Measurements from ENCODE around the gene SCIN.
"Not testable (repeated sequence)": the region's sequence is repeated elsewhere in the genome, so short reads cannot be mapped to it uniquely, and the experiment has no call there.

SCIN gene

DNA sequence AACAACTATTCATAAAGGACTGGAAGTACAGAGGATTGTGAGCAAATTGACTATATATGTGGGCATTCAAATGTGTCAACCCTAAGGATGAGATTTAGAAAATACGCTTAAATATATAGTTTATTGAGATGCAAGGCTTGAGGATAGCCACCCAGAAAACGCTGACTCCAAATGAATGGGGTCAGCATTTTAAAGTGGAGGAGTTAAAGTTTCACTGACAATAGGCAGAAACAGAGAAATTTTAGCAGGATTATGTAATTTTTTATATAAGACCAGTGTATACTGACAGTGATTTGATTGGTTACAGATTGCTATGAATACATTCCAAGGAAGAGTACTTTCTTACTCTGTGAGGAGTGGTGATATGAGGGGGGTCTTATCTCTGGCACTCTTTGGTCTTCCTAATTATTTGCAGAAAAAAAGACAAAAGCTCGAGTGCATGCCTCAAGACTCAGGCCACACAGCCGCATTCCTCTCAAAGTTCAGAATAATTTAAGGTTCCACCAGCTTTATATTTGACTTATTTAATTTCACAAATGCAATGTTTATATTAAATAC lies 78.3 kb downstream of the SCIN start:
- DNase-seq (ENCODE audit: low spot score) = no peak

DNA sequence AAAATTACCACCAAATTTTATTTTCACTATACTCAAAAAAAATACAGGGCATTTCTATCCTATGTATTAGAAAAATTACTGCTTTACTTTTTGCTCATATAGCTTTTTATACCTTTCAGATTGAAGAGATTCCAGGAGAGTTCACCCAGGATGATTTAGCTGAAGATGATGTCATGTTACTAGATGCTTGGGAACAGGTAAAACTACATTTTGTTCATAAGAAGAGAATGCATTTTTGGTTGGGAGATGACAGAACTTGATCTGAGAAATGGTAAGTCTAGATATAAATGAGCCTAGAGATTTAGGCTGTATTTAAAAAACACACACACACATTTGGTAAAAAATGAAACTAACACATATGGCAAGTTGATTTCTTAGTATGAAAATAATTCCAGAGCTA lies 78.8 kb downstream of the SCIN start:
- DNase-seq (ENCODE audit: low spot score) = no peak

DNA sequence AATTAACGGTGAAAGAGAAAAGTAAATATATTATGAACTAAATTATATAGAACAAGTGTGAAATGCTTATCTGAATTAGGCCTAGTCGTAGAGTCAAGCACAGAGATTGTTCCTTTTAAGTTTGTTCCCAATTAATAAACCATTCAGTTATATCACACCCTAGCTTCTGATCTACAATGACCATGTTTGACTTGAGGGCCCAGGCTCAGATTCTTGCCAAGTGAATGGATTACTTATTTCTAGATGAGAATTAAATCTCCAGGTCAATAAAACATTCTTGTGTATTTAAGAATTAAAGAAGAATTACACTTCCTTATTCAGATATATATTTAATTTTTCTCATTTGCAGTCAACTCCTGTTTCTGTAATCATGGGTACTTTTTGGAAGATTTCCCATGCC lies 79.6 kb downstream of the SCIN start:
- DNase-seq (ENCODE audit: low spot score) = no peak

DNA sequence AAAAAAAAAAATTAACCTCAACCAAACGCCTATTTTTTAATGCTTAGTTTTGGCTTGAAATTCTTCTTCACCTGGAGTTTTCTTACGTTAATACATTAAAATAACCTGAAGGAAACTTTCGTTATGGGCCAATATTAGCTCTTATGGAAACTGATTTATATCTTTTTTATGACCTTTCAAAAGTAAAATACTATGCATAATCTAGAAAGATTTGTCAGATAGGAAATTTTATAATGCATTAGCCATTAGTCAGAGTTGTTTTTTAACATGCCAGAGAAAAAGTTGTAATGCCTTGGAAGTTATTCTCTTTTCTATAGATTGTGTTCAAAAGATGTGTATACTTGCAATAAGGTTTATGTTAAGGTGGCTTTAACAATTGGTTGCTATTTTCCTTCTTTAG lies 82.6 kb downstream of the SCIN start:
- DNase-seq (ENCODE audit: low spot score) = no peak

- DNase-seq (ENCODE audit: low spot score) = no peak
These were observed 83.0 kb downstream of the SCIN start for GRCh38 chr7:12653518-12653917.

GRCh38 chr7:12655161-12655560 lies 84.6 kb downstream of the SCIN start:
- no peak for DNase-seq (ENCODE audit: low spot score)

GRCh38 chr7:12660423-12660822 lies 89.9 kb downstream of the SCIN start:
- DNase-seq (ENCODE audit: low spot score) = not testable (repeated sequence)

GRCh38 chr7:12660986-12661385 lies 90.5 kb downstream of the SCIN start:
- not testable (repeated sequence) for DNase-seq (ENCODE audit: low spot score)

- DNase-seq (ENCODE audit: low spot score) = no peak
These were observed 91.1 kb downstream of the SCIN start for GRCh38 chr7:12661581-12661980.

DNA sequence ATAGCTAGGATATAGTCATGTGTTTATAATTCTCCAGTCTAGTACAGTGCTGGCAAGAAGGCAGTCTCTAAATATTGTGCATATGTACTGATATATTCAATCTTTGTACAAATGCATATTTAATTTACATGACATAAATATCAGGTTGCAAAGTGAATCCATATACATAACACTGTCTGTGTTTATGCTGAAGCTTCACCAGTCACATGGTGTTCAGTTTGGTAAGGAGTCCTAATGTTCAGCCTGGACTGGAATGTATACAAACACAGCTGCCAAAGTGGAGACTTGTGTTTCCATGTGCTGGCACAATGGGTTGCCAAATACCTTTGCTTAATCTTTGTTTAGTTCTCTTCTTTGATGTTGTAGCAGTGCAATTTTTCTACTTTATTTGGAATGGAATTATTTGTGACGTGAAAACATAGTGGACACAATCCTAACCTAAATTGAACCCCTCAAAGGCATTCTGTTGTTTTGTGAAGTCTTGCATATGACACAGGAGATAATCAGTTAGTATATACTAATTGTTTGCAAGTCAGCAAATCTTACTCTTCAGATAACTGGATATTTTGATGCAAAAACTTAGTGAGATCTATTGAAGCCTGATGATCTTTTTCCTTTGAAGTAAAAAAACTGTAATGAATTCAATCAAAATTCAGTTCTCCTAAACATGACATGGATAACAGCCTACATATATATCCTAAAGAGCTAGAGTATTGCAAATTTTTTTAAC lies 99.6 kb downstream of the SCIN start:
- no peak for DNase-seq (ENCODE audit: low spot score)

GRCh38 chr7:12670743-12671520 lies 100.4 kb downstream of the SCIN start:
- DNase-seq (ENCODE audit: low spot score) = no peak

DNA sequence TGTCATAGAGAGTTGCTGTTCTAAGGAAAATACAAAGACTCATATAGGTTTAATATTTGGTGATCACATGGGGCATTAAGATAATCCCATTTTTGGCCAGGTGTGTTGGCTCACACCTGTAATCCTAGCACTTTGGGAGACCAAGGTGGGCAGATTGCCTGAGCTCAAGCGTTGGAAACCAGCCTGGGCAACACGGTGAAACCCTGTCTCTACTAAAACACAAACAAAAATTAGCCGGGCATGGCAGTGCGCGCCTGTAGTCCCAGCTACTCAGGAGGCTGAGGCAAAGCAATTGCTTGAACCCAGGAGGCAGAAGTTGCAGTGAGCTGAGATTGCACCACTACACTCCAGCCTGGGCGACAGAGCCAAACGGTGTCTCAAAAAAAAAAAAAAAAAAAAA lies 102.9 kb downstream of the SCIN start:
- DNase-seq (ENCODE audit: low spot score) = not testable (repeated sequence)

GRCh38 chr7:12674053-12674452 lies 103.5 kb downstream of the SCIN start:
- no peak for DNase-seq (ENCODE audit: low spot score)

DNA sequence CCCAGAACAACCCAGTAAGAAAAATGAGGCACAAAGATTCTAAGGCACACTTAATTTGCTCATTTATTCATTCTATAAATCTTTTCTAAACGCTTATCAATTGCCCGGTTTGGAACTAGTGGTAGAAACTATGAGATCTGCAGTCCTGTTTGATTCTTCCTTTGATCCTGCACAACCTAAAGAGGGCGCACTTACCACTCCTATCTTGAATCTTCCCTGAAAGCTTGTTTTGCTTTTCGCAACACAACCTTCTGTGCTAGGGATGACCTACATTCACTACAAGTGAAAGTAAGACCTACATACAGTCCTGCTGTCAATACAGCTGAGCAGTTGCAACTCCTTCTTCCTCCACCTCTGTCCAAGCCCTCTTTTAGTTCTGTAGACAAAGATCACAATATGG lies 104.3 kb downstream of the SCIN start:
- no peak for DNase-seq (ENCODE audit: low spot score)

DNA sequence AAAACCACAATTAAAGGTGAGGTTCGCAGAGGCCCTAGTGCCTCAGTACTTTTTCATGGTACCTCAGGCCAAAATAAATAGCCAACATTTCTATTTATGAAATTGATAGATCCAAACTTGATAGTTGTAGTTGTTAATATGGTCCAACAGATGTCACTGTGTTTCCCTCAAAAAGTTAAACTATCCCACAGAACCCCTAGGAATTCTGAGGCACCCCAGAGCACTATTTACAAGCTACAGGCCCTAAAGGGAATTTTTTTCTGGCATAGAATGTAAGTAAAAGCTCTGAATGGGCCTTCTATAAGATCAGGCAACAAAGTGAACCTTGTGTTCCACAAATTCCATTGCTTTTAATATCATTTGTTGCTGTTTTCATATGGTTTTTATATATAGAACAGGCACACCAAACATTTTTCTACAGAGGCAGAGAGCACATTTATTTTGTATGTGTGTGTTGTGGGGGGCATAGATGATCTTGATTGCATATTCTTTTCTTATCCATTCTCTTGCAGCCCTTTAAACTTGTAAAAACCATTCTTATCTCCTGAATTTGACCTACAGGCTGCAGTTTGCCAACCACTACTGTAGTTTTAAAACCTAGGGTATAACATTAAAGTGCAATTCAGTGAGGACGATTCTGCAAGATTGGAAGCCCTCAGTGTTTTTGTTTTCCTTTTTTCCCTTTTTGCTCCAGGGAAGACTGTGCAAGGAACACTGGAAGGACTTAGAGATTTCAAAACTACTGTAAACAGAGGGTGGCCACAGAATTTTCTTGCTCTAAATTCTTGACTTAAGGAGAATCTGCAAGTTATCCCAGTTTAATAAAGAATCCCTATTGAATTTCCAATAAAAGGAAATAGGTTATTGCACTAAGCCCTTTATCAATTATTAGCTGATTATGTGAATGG lies 113.4 kb downstream of the SCIN start:
- DNase-seq (ENCODE audit: low spot score) = no peak

DNA sequence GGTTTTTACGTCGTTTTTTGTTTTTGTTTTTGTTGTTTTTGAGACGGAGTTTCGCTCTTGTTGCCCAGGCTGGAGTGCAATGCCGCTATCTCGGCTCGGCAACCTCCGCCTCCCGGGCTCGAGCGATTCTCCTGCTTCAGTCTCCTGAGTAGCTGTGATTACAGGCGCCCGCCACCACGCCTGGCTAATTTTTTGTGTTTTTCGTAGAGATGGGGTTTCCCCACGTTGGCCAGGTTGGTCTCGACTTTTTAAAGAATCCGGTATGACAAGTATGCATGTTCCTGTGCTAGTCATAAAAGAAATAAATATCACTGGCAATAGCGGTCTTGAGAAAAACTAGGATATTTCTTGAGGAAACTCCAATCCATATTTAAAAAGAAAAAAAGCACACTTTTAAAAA lies 114.2 kb downstream of the SCIN start:
- no peak for DNase-seq (ENCODE audit: low spot score)

GRCh38 chr7:12685550-12685949 lies 115.0 kb downstream of the SCIN start:
- DNase-seq (ENCODE audit: low spot score) = peak; percentile 27

DNA sequence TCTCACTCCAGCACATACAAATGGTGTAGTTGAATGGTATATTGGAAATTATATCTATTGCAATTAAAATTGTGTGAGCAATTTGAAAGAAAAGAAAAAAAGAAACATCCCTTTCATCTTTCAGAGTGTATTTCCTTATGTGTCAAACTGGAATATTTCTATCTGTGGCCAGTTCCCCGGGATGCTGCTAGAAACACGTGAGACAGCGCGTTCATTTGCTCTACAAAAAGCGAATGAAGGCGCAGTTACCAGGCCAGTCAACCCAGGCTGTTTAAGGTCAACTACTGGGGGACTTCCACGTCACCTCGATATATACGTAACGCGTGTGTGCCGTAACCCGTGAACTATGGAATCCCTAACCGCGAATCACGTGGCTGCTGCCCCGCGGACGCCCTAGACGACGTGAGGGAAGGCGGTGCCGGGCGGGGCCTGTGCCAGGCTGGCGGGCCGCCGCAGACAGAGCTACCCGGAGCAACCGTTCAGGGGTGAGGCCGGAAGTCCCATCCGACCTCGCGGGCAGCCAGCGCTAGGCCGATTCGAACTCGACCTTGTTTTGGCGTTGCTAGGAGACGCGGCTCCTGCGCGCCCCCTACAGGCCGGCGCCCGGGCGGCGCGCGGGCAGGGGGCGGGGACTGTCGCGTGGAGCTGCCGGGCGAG lies 115.8 kb downstream of the SCIN start:
- DNase-seq (ENCODE audit: low spot score) = peak; percentile 84

DNA sequence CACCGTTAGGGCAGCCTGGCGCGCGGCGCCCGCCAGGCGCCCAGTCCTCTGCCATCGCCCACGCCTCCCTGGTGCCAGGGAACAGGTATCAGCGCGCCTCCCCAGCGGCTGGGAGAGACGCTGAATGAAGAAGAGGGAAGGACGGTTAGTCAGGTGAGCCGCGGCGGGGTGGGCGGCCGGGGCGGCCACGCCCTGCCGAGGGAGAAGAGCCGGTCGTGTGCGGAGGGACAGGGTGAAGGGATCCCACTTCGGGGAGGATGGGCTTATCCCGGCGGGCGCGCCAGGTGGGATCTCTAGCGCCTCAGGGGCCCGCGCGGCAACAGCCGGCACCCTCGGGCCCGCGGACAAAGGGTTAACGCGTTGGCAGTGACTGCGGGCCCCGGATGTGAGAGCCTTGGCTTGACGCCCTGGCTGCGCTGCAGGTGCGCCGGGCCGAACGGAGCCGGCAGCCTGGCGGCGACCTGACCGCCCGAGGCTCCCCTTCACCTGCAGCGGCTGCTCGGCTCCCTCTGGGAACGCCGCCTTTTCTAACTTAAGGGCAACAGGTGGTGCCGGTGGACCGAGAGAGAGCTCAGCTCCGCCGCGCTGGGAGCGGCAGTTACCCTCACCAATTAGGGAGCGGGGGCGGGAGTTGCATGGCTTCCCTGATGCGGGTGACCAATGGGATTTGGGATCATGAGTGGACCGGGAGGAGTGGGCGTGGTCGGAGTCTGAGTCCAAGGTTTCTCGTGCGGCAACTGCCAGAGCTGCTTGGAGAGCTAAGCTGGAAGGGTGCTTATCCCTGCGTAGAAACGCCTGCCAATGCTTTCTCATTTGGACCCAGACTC lies 116.6 kb downstream of the SCIN start, which contains the start of gene ARL4A:
Gene ARL4A, plus strand, starts transcription at position 743 of the 827 bp plus-strand sequence. CDS start 622 bp downstream, outside the sequence.
- peak; percentile 98 for DNase-seq (ENCODE audit: low spot score)

DNA sequence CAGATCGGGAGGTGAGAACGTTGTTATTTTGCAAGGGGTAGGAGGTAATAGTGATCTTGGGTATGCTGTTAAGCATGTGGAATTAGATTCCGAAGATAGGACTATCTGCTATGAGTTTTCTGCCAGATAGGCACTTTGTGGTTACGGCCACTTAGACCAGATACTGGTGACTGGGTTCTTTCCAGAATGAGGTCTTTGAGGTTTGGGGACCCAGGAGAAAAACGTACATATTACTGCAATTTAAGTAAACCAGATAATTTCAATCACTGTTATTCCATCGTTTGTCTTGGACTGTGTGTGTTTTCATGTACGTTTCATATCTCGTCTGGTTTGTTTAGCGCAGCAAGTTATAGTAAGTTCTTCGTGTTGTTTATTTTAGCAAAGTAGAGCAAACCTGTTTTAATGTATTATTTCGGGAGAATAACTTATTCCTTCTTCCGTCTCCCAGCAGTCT lies 117.2 kb downstream of the SCIN start:
- no peak for DNase-seq (ENCODE audit: low spot score)
